H9 (cell line): ENCODE measurements around the gene GLCCI1. TPM values are rescaled to one million over a fixed set of nuclear protein-coding genes. Genes with fewer than 3 reads are reported as not detected.

ENCODE experiments used
- DNase-seq: peaks from one replicate; pipeline ENCODE4 v3.0.0-alpha.2; 2017
- H2AFZ ChIP-seq: one replicate; pipeline ENCODE4 v1.6.1; 2013; ENCODE audit warnings: mild to moderate bottlenecking, low read length, control low read depth, moderate library complexity
- H2AK5ac ChIP-seq: 2 replicates; pipeline ENCODE4 v1.6.1; 2013; ENCODE audit warnings: low read length, control low read depth, mixed read lengths; ENCODE audit not compliant: insufficient read length
- H2BK120ac ChIP-seq: one replicate; pipeline ENCODE4 v1.6.1; 2013; ENCODE audit warnings: low read depth, mild to moderate bottlenecking, low read length, control low read depth, inconsistent platforms; ENCODE audit not compliant: poor library complexity, severe bottlenecking
- H2BK12ac ChIP-seq: 2 replicates; pipeline ENCODE4 v1.6.1; 2013; ENCODE audit warnings: low read length, control low read depth, mixed read lengths, low read depth; ENCODE audit not compliant: insufficient read length
- H2BK15ac ChIP-seq: 2 replicates; pipeline ENCODE4 v1.6.1; 2013; ENCODE audit warnings: low read depth, low read length, control low read depth
- H2BK20ac ChIP-seq: one replicate; pipeline ENCODE4 v1.6.1; 2013; ENCODE audit warnings: low read depth, mild to moderate bottlenecking, low read length, control low read depth, inconsistent platforms; ENCODE audit not compliant: poor library complexity, severe bottlenecking
- H2BK5ac ChIP-seq: 2 replicates; pipeline ENCODE4 v1.6.1; 2013; ENCODE audit warnings: low read length, control low read depth, mixed read lengths; ENCODE audit not compliant: insufficient read length
- H3K14ac ChIP-seq: 2 replicates; pipeline ENCODE4 v1.6.1; 2013; ENCODE audit warnings: low read length, control low read depth; ENCODE audit not compliant: insufficient read depth
- H3K18ac ChIP-seq: 2 replicates; pipeline ENCODE4 v1.6.1; 2013; ENCODE audit warnings: low read depth, mild to moderate bottlenecking, mixed read lengths, low read length, control low read depth; ENCODE audit not compliant: insufficient read length
- H3K23ac ChIP-seq: 2 replicates; pipeline ENCODE4 v1.6.1; 2013; ENCODE audit warnings: low read length, control low read depth, mixed read lengths, low read depth; ENCODE audit not compliant: insufficient read length
- H3K23me2 ChIP-seq: 2 replicates; pipeline ENCODE4 v1.6.1; 2013; ENCODE audit warnings: low read depth, mild to moderate bottlenecking, mixed read lengths, low read length, control low read depth; ENCODE audit not compliant: insufficient read length, poor library complexity, severe bottlenecking
- H3K27ac ChIP-seq: 2 replicates; pipeline ENCODE4 v1.5.1; 2013; ENCODE audit warnings: low read length, control low read depth, mixed read lengths, low read depth; ENCODE audit not compliant: insufficient read length
- H3K27me3 ChIP-seq: 2 replicates; pipeline ENCODE4 v1.6.1; 2013; ENCODE audit warnings: low read length, control low read depth, inconsistent platforms; ENCODE audit not compliant: insufficient read depth
- H3K4ac ChIP-seq: 2 replicates; pipeline ENCODE4 v1.6.1; 2013; ENCODE audit warnings: low read depth, mild to moderate bottlenecking, control low read depth, inconsistent platforms, low read length, moderate library complexity
- H3K4me1 ChIP-seq: 2 replicates; pipeline ENCODE4 v1.6.1; 2013; ENCODE audit warnings: low read length, control low read depth, inconsistent platforms; ENCODE audit not compliant: insufficient read depth
- H3K4me2 ChIP-seq: 2 replicates; pipeline ENCODE4 v1.6.1; 2013; ENCODE audit warnings: low read length, control low read depth, mixed read lengths; ENCODE audit not compliant: insufficient read length, insufficient read depth
- H3K56ac ChIP-seq: 2 replicates; pipeline ENCODE4 v1.6.1; 2013; ENCODE audit warnings: low read depth, mild to moderate bottlenecking, mixed read lengths, low read length, control low read depth; ENCODE audit not compliant: insufficient read length
- H3K79me1 ChIP-seq: 2 replicates; pipeline ENCODE4 v1.6.1; 2013; ENCODE audit warnings: low read depth, mild to moderate bottlenecking, moderate library complexity, low read length, control low read depth, inconsistent platforms; ENCODE audit not compliant: insufficient read depth, poor library complexity, severe bottlenecking
- H3K79me2 ChIP-seq: 2 replicates; pipeline ENCODE4 v1.6.1; 2013; ENCODE audit warnings: low read length, control low read depth, inconsistent platforms; ENCODE audit not compliant: insufficient read depth
- H3K9ac ChIP-seq: 2 replicates; pipeline ENCODE4 v1.6.1; 2013; ENCODE audit warnings: low read length, control low read depth, mixed read lengths; ENCODE audit not compliant: insufficient read length; ENCODE audit errors: extremely low read depth
- H3K9me3 ChIP-seq: one replicate; pipeline ENCODE4 v1.6.1; 2013; ENCODE audit warnings: low read depth, low read length, inconsistent platforms; ENCODE audit not compliant: control insufficient read depth
- H3T11ph ChIP-seq: one replicate; pipeline ENCODE4 v1.6.1; 2013; ENCODE audit warnings: mild to moderate bottlenecking, low read length, control low read depth, inconsistent platforms
- H4K20me1 ChIP-seq: one replicate; pipeline ENCODE4 v1.6.1; 2013; ENCODE audit not compliant: control insufficient read depth, insufficient read length, insufficient read depth
- H4K5ac ChIP-seq: 2 replicates; pipeline ENCODE4 v1.6.1; 2013; ENCODE audit warnings: low read depth, mild to moderate bottlenecking, mixed read lengths, low read length, control low read depth; ENCODE audit not compliant: insufficient read length
- H4K8ac ChIP-seq: replicated peaks from 2 replicates; pipeline ENCODE4 v1.6.1; 2013; ENCODE audit warnings: low read length, control low read depth, mixed read lengths, low read depth; ENCODE audit not compliant: insufficient read length
- H4K91ac ChIP-seq: 2 replicates; pipeline ENCODE4 v1.6.1; 2013; ENCODE audit warnings: low read depth, mild to moderate bottlenecking, moderate library complexity, mixed read lengths, low read length, control low read depth; ENCODE audit not compliant: insufficient read length
- H3K27ac Mint-ChIP-seq, 3 experiments: 2 replicates in 2 of 3; 3 replicates in 1 of 3; pipeline ENCODE4 v1.8.0; 2020 to 2021; ENCODE audit warnings: mixed read lengths in 3 of 3, mild to moderate bottlenecking in 1 of 3, moderate library complexity in 1 of 3
- H3K27me3 Mint-ChIP-seq: 2 replicates; pipeline ENCODE4 v1.8.0; 2021; ENCODE audit warnings: low read depth, mild to moderate bottlenecking, moderate library complexity, mixed read lengths
- H3K36me3 Mint-ChIP-seq, 3 experiments: 2 replicates in 2 of 3; 3 replicates in 1 of 3; pipeline ENCODE4 v1.8.0; 2020 to 2021; ENCODE audit warnings: low read depth in 3 of 3, mixed read lengths in 3 of 3; ENCODE audit not compliant: insufficient read depth in 1 of 3
- H3K4me1 Mint-ChIP-seq, 2 experiments: 2 replicates each; pipeline ENCODE4 v1.8.0; 2020; ENCODE audit warnings: mixed read lengths in 2 of 2
- H3K4me3 Mint-ChIP-seq, 2 experiments: 2 replicates in 1 of 2; 3 replicates in 1 of 2; pipeline ENCODE4 v1.8.0; 2020 to 2021; ENCODE audit warnings: mild to moderate bottlenecking in 2 of 2, mixed read lengths in 2 of 2, moderate library complexity in 1 of 2
- H3K9me3 Mint-ChIP-seq, 2 experiments: 2 replicates in 1 of 2; 3 replicates in 1 of 2; pipeline ENCODE4 v1.8.0; 2020; ENCODE audit warnings: mild to moderate bottlenecking in 2 of 2, mixed read lengths in 2 of 2, moderate library complexity in 1 of 2
- CTCF ChIP-seq: fragments of 200-600 bp; sonication (generic); conservative IDR thresholded peaks from 3 replicates; pipeline ENCODE4 v1.8.0; 2021; ENCODE audit warnings: antibody characterized with exemption, mild to moderate bottlenecking
- WGBS: extraction: QIAGEN DNeasy Blood & Tissue Kit; methylation state at CpG from one replicate; pipeline ENCODE4 v1.1.7; 2013; ENCODE audit warnings: missing lambda C conversion rate, low lambda C conversion rate, mixed read lengths; ENCODE audit not compliant: insufficient read length; ENCODE audit errors: extremely low coverage; 5-methylcytosine and 5-hydroxymethylcytosine counted together
- total RNA-seq: library from RNA; stranded (reverse); gene quantifications from 2 replicates; pipeline ENCODE4 v1.2.1, GENCODE V29; 2021

The GLCCI1 gene
- total RNA-seq, 1 experiment from 2014 or later, result 19.1 TPM

GRCh38 chr7:8112685-8113084 is 144.1 kb downstream of the GLCCI1 start:
- DNase-seq, result no peak
- no peak overlapping the region for H2BK15ac ChIP-seq
- H2BK12ac ChIP-seq, result no peak overlapping the region
- H3K79me1 ChIP-seq, result no peaks in the 10 kb centered on the region
- H3K4me1 ChIP-seq, result peaks cover 4% of the 10 kb centered on the region; the same call in 1 of the 2 replicates
- no peaks in the 10 kb centered on the region for H3K9me3 ChIP-seq
- H3T11ph ChIP-seq, result no peak overlapping the region
- peaks cover 0 to 11% of the 10 kb centered on the region in 2 experiments; a peak in 4 of 5 replicates for H3K9me3 Mint-ChIP-seq
- H2AK5ac ChIP-seq, result no peak overlapping the region
- H3K4me3 Mint-ChIP-seq, result no peak overlapping the region
- no peak overlapping the region for H2AFZ ChIP-seq
- H3K9ac ChIP-seq, result no peak overlapping the region
- no peaks in the 10 kb centered on the region for H3K79me2 ChIP-seq
- H3K27ac Mint-ChIP-seq, result no peak overlapping the region
- peaks cover 11 to 17% (median 12%) of the 10 kb centered on the region in 3 experiments for H3K36me3 Mint-ChIP-seq
- no peak overlapping the region for H4K8ac ChIP-seq
- no peak overlapping the region for H3K4me2 ChIP-seq
- H3K4ac ChIP-seq, result no peak overlapping the region
- no peak overlapping the region for H3K23ac ChIP-seq
- peaks cover 34 to 38% of the 10 kb centered on the region in 2 experiments for H3K4me1 Mint-ChIP-seq
- H4K91ac ChIP-seq, result no peak overlapping the region
- H2BK5ac ChIP-seq, result no peak overlapping the region
- WGBS, result no CpG with 5 or more reads among the region's 2 CpGs
- no peak overlapping the region for H3K18ac ChIP-seq
- TF ChIP-seq CTCF, result no peak
- H3K27ac ChIP-seq, result no peak overlapping the region
- no peak overlapping the region for H3K14ac ChIP-seq
- no peak overlapping the region for H2BK20ac ChIP-seq
- H2BK120ac ChIP-seq, result no peak overlapping the region
- H3K56ac ChIP-seq, result no peak overlapping the region
- H4K5ac ChIP-seq, result no peak overlapping the region
- H3K23me2 ChIP-seq, result no peaks in the 10 kb centered on the region
- no peaks in the 10 kb centered on the region for H3K27me3 Mint-ChIP-seq
- H4K20me1 ChIP-seq, result no peaks in the 10 kb centered on the region
- H3K27me3 ChIP-seq, result no peaks in the 10 kb centered on the region
